ENCODE measurements around the gene ZFYVE9.

ZFYVE9 gene

GRCh38 chr1:52341655-52342260 lies 199.9 kb downstream of the ZFYVE9 start:
- no peak for DNase-seq (ENCODE audit: low read depth in 2 of 2)

GRCh38 chr1:52343979-52344378 lies 202.1 kb downstream of the ZFYVE9 start:
- DNase-seq (ENCODE audit: low read depth in 2 of 2) = no peak

- DNase-seq (ENCODE audit: low read depth in 2 of 2) = no peak
These were observed 203.4 kb downstream of the ZFYVE9 start for GRCh38 chr1:52345252-52345651.

GRCh38 chr1:52346653-52347052 lies 204.8 kb downstream of the ZFYVE9 start:
- no peak for DNase-seq (ENCODE audit: low read depth in 2 of 2)

GRCh38 chr1:52348704-52349300 lies 206.9 kb downstream of the ZFYVE9 start:
- no peak for DNase-seq (ENCODE audit: low read depth in 2 of 2)

- DNase-seq (ENCODE audit: low read depth in 2 of 2) = no peak
These were observed 210.8 kb downstream of the ZFYVE9 start for GRCh38 chr1:52352690-52353089.

GRCh38 chr1:52355436-52355835 lies 213.5 kb downstream of the ZFYVE9 start:
- DNase-seq (ENCODE audit: low read depth in 2 of 2) = no peak

GRCh38 chr1:52355847-52356505 lies 214.1 kb downstream of the ZFYVE9 start:
- DNase-seq (ENCODE audit: low read depth in 2 of 2) = no peak

GRCh38 chr1:52356818-52357355 lies 215.0 kb downstream of the ZFYVE9 start:
- no peak for DNase-seq (ENCODE audit: low read depth in 2 of 2)

- DNase-seq (ENCODE audit: low read depth in 2 of 2) = no peak
These were observed 215.5 kb downstream of the ZFYVE9 start for GRCh38 chr1:52357397-52357796.

GRCh38 chr1:52358851-52359497 lies 217.1 kb downstream of the ZFYVE9 start:
- no peak for DNase-seq (ENCODE audit: low read depth in 2 of 2)

- DNase-seq (ENCODE audit: low read depth in 2 of 2) = no peak
These were observed 218.0 kb downstream of the ZFYVE9 start for GRCh38 chr1:52359676-52360594.

- no peak for DNase-seq (ENCODE audit: low read depth in 2 of 2)
These were observed 218.7 kb downstream of the ZFYVE9 start for GRCh38 chr1:52360595-52360968.

GRCh38 chr1:52364235-52364839 lies 222.4 kb downstream of the ZFYVE9 start:
- DNase-seq (ENCODE audit: low read depth in 2 of 2) = no peak

GRCh38 chr1:52365071-52365745 lies 223.3 kb downstream of the ZFYVE9 start:
- no peak for DNase-seq (ENCODE audit: low read depth in 2 of 2)

- DNase-seq (ENCODE audit: low read depth in 2 of 2) = peak; percentile 97 to 99
These were observed 224.0 kb downstream of the ZFYVE9 start, which contains the start of gene CC2D1B for GRCh38 chr1:52365746-52366516. CC2D1B (minus strand) TSS chr1:52366205; CDS start chr1:52364620, 1,585 bp downstream.

- no peak for DNase-seq (ENCODE audit: low read depth in 2 of 2)
These were observed 224.6 kb downstream of the ZFYVE9 start for GRCh38 chr1:52366517-52366827.

- no peak for DNase-seq (ENCODE audit: low read depth in 2 of 2)
These were observed 225.4 kb downstream of the ZFYVE9 start for GRCh38 chr1:52367272-52367671.

- peak; percentile 36 to 42 for DNase-seq (ENCODE audit: low read depth in 2 of 2)
These were observed 226.7 kb downstream of the ZFYVE9 start for GRCh38 chr1:52368383-52369172.

Measured in stimulated activated CD4-positive, alpha-beta T cell treated with anti-CD3 and anti-CD28 coated beads, Interleukin-4, amount 100 ng/mL, for 48 hours (primary cell).